GM18951 (cell line): Measurements from ENCODE around the gene COG1.
"Not testable (repeated sequence)": the region's sequence is repeated elsewhere in the genome, so short reads cannot be mapped to it uniquely, and the experiment has no call there.

ENCODE experiments used
- POLR2A ChIP-seq: IDR thresholded peaks from 4 replicates; pipeline ENCODE4 v1.6.1; 2011; ENCODE audit warnings: mild to moderate bottlenecking; ENCODE audit not compliant: insufficient read length, insufficient read depth; ENCODE audit errors: extremely low read depth
- in situ Hi-C: fragments of 300-500 bp; cut with MboI; formaldehyde crosslinking; loops from one replicate; pipeline ENCODE4 v1.12.0; 2022; ENCODE audit warnings: low sequenced_read_pairs, mixed read lengths, inconsistent platforms; ENCODE audit not compliant: unreplicated experiment

Gene COG1

GRCh38 chr17:73192894-73193701, at the start of gene COG1:
COG1 (plus strand) TSS chr17:73193055; CDS start chr17:73193070, 15 bp downstream.
- in situ Hi-C loops, result loop anchor here (25.0 kb wide), 1 partner anchor 456 kb away; no protein-coding TSS in a partner anchor
- TF ChIP-seq POLR2A, result peak; percentile 51

- in situ Hi-C loops, result not testable (repeated sequence)
Observed at GRCh38 chr17:73144209-73144608, 48.6 kb upstream of the COG1 start.

- in situ Hi-C loops, result no loop called here
- no peak for TF ChIP-seq POLR2A
Observed at GRCh38 chr17:73145641-73146040, 47.2 kb upstream of the COG1 start.

- in situ Hi-C loops, result not testable (repeated sequence)
Observed at GRCh38 chr17:73147791-73148190, 45.1 kb upstream of the COG1 start.

GRCh38 chr17:73148540-73149334, 44.1 kb upstream of the COG1 start:
- TF ChIP-seq POLR2A, result no peak
- in situ Hi-C loops, result no loop called here

- in situ Hi-C loops, result not testable (repeated sequence)
Observed at GRCh38 chr17:73150622-73151300, 42.1 kb upstream of the COG1 start.

- in situ Hi-C loops, result no loop called here
Observed at GRCh38 chr17:73151916-73152632, 40.8 kb upstream of the COG1 start.

GRCh38 chr17:73155410-73156165, 37.3 kb upstream of the COG1 start:
- no peak for TF ChIP-seq POLR2A
- in situ Hi-C loops, result no loop called here

More at GRCh38 chr17:73151916-73152632, 40.8 kb upstream of the COG1 start:
- no peak for TF ChIP-seq POLR2A

- TF ChIP-seq POLR2A, result no peak
- in situ Hi-C loops, result no loop called here
Observed at GRCh38 chr17:73156166-73156840, 36.6 kb upstream of the COG1 start.

- in situ Hi-C loops, result no loop called here
- no peak for TF ChIP-seq POLR2A
Observed at GRCh38 chr17:73156887-73157520, 35.9 kb upstream of the COG1 start.

- TF ChIP-seq POLR2A, result no peak
- in situ Hi-C loops, result no loop called here
Observed at GRCh38 chr17:73157521-73157890, 35.3 kb upstream of the COG1 start.
